Astrocyte (in vitro differentiated cells and primary cell): Measurements from ENCODE around the gene MAN1A1.

Source experiments
- EZH2 ChIP-seq: IDR thresholded peaks from 2 replicates; pipeline ENCODE4 v1.6.1; 2012; ENCODE audit warnings: mild to moderate bottlenecking, low read length, inconsistent platforms; ENCODE audit not compliant: insufficient read depth
- TF ChIP-seq, protein P1 (sequence below): IDR thresholded peaks from 2 replicates; pipeline ENCODE4 v1.5.1; 2011; ENCODE audit warnings: low read depth, mild to moderate bottlenecking, inconsistent platforms, low read length, moderate library complexity; ENCODE audit not compliant: insufficient read depth

DNA sequence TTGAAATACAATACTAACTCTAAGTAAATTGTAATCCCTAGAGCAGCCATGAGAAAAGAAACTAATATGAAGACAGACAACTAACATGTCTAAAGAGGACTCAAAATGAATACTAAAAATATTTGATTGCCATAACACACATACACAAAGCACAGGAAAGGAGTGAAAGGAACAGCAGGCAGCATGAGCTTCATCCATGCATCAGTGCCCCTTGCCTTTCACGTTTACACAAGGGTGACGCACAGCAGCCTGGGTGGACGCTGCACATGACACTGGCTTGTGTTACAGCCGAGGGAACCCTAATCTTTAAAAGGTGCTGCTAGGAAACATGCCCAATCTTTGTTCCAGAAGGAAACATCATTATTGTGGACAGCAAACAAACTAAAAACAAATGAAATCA lies 123.5 kb downstream of the MAN1A1 start:
- TF ChIP-seq, protein P1, sequence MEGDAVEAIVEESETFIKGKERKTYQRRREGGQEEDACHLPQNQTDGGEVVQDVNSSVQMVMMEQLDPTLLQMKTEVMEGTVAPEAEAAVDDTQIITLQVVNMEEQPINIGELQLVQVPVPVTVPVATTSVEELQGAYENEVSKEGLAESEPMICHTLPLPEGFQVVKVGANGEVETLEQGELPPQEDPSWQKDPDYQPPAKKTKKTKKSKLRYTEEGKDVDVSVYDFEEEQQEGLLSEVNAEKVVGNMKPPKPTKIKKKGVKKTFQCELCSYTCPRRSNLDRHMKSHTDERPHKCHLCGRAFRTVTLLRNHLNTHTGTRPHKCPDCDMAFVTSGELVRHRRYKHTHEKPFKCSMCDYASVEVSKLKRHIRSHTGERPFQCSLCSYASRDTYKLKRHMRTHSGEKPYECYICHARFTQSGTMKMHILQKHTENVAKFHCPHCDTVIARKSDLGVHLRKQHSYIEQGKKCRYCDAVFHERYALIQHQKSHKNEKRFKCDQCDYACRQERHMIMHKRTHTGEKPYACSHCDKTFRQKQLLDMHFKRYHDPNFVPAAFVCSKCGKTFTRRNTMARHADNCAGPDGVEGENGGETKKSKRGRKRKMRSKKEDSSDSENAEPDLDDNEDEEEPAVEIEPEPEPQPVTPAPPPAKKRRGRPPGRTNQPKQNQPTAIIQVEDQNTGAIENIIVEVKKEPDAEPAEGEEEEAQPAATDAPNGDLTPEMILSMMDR: no peak
- no peak for TF ChIP-seq EZH2
